HG03558 (cell line): ENCODE data around the gene CSTA.
"Not testable (repeated sequence)": the region's sequence is repeated elsewhere in the genome, so short reads cannot be mapped to it uniquely, and the experiment has no call there.

Experiments used
- ATAC-seq: cut with Tn5 transposase; IDR thresholded peaks from one replicate; pipeline ENCODE4 v1.9.1; 2021; ENCODE audit warnings: moderate number of reproducible peaks; ENCODE audit not compliant: unreplicated experiment; ENCODE audit errors: extremely low read depth

The CSTA gene

GRCh38 chr3:122318620-122319019 is 6.4 kb upstream of the CSTA start:
- no peak for ATAC-seq

GRCh38 chr3:122322095-122323075 is 2.7 kb upstream of the CSTA start:
- no peak for ATAC-seq

GRCh38 chr3:122325769-122326168 is 721 bp downstream of the CSTA start:
- ATAC-seq = no peak

DNA sequence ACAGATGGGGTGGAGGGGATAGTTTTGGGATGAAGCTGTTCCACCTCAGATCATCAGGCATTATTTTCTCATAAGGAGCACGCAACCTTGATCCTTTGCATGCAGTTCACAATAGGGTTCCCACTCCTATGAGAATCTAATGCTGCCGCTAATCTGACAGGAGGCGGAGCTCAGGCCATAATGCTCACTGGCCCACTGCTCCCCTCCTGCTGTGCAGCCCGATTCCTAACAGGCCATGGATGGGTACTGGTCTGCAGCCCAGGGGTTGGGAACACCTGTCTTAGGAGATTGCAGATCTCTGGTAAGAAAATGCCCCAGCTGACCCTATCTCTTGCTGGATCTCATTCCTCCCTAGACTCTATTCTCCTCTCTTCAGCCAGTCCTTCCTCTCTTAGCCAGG is 6.8 kb downstream of the CSTA start:
- ATAC-seq = no peak

DNA sequence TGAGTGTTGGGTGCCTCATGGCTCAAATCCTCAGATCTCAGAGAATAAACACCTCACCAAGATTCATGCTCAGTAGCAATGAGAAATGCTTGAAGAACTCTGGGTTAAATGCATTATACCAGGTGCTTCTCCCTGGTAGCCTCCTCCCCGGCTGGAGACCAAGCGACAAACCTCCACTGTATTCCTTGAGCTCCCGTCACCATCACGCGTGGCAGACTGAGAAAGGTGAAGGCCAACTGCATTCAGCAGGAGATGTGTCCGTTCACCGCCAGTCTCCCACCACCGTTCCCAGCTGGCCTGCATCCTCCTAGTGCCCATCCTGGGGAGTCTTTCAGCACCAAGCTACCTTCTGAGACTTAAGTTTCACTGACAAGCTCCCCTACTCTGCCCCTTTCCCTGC is 7.5 kb downstream of the CSTA start:
- no peak for ATAC-seq

DNA sequence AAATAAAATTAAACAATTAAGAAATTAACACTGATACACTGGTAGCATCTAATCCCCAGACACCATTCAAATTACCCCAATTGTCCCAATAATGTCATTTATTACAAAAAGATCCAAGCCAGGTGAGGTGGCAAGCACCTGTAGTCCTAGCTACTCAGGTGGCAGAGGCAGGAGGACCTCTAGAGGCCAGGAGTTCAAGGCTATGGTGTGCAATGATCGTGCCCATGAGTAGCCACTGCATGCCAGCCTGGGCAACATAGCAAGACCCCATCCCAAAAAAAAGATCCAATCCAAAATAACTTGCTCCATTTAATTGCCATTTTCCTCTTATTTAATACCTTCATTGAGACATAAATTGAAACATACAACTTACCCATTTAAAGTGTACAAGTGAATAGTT is 17.8 kb downstream of the CSTA start:
- no peak for ATAC-seq

- ATAC-seq = no peak
Observed at GRCh38 chr3:122343654-122344053, 18.6 kb downstream of the CSTA start.

GRCh38 chr3:122349171-122349570 is 24.1 kb downstream of the CSTA start:
- no peak for ATAC-seq

DNA sequence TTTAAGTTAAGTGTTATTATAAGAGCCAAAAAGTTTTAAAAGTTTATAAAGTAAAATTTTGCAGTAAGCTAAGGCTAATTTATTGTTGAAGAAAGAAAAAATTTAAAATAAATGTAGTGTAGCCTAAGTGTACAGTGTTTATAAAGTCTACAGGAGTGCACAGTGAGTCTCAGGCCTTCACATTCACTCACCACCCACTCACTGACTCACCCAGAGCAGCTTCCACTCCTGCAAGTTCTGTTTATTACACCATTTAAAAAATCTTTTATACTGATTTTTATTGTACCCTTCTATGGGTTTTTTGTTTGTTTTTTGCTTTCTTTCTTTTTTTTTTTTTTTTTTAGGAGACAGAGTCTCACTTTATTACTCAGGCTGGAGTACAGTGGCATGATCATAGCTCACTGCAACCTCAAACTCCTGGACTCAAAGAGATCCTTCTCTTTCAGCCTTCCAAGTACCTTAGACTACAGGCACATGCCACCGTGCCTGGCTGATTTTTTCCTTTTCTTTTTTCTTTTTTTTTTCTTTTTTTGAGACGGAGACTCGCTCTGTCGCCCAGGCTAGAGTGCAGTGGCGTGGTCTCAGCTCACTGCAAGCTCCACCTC is 25.9 kb downstream of the CSTA start:
- no peak for ATAC-seq

DNA sequence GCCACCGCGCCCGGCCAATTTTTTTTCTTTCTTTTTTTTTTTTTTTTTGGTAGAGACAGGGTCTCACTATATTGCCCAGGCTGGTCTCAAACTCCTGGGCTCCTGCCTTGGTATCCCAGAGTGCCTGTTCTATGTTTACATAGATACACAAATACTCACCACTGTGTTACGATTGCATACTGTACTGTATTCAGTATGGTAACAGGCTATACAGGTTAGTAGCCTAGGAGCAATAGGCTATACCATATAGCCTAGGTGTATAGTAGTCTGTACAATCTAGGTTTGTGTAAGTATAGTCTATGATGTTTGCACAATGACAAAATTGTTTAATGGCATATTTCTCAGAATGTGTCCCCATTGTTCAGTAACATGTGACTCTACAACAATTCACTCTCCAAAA is 26.6 kb downstream of the CSTA start:
- ATAC-seq = no peak

- ATAC-seq = no peak
Observed at GRCh38 chr3:122353215-122353614, 28.2 kb downstream of the CSTA start.

GRCh38 chr3:122353893-122354401 is 28.9 kb downstream of the CSTA start:
- no peak for ATAC-seq

DNA sequence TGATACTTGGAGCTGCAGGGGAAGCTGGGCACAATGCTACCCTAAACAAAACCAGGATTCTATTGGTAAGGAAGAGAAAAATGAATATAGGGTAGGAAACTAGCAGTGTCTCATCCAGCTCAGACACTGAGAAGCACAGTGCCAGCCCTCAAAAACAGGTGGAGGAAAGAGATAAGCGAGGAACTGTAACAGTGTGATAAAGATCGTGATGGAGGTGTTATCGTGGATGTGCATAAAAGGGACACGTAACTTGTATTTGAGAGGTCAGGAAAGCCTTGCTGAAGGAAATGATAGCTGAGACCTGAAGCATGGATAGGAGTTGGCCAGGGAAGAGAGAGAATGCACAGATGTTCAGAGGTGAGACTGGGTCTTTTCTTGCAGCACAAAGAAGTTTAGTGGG is 30.6 kb downstream of the CSTA start:
- no peak for ATAC-seq

- no peak for ATAC-seq
Observed at GRCh38 chr3:122356402-122356801, 31.4 kb downstream of the CSTA start.

DNA sequence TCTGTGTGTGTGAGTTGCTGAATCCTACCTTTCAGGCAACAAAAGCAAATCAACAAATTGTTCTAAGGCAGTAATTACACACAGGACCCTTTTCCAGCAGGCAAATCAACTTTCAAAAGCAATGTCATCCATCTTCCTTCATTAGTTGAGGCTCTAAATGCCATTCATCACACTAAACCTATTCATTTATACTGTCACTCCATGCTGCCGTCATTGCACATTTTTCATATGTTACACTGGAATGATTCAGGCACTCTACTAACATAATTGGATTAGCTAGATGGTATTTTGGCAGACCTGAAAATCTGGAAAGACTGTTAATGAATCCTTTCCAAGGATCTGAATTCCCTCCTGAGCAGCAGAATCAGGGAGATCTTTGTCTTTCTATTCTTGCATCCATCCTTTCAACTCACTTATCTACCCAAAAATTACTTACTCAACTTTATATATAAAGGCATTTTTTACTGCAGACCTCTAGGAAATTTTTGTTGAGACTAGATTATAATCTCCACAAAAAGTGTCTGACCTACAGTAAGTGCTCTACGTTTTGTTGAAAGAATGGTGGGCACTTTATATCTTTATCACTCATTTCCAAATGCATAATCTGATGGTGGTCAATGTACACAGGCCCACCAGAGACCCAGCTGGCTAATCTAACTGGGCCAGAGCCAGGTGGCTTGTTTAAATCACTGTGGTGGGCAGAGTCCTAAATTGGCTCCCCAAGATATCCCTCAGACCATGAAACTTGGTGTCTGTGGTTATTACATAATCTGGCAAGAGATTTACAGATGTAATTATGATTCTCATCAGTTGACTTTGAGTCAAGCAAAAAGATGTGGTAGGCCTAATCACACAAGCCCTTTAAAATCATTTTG is 33.0 kb downstream of the CSTA start:
- no peak for ATAC-seq

GRCh38 chr3:122358703-122359032 is 33.6 kb downstream of the CSTA start:
- ATAC-seq = no peak

GRCh38 chr3:122362026-122362425 is 37.0 kb downstream of the CSTA start:
- no peak for ATAC-seq

GRCh38 chr3:122364490-122364889 is 39.4 kb downstream of the CSTA start:
- no peak for ATAC-seq

GRCh38 chr3:122365073-122365472 is 40.0 kb downstream of the CSTA start:
- ATAC-seq = no peak

GRCh38 chr3:122365582-122366378 is 40.7 kb downstream of the CSTA start:
- not testable (repeated sequence) for ATAC-seq
